RCC 7860 (cell line): ENCODE measurements around the gene NPC1.

ENCODE experiments used
- DNase-seq: peaks from one replicate; pipeline ENCODE4 v3.0.0-alpha.2; 2015; ENCODE audit warnings: low spot score
- FAIRE-seq: peaks from 2 replicates; lab custom pipeline; 2012; peaks lifted over from hg19 to GRCh38; lab: Jason Lieb, UNC

The NPC1 gene

DNA sequence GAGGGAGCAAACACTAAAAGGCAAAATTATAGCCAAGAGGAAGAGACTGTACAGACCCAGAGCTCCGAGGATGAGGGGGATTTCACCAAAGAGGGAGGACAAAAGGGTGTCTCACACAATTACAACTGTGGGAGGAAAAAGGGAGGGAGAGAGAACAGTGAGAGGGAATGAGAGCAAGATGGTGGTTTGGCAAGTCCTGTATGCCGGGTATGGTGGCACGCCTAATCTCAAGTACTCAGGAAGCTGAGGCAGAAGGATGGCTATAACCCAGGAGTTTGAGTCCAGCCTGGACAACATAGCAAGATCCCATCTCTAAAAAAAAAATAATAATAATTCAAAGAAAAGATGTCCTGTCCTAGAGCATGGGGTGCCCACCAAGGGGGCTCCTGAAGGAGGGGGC lies 34.3 kb downstream of the NPC1 start:
- no peak for FAIRE-seq
- DNase-seq = no peak

- no peak for FAIRE-seq
- no peak for DNase-seq
Observed at GRCh38 chr18:23550898-23551297, 35.4 kb downstream of the NPC1 start.

GRCh38 chr18:23548719-23549118 lies 37.6 kb downstream of the NPC1 start:
- DNase-seq = no peak
- no peak for FAIRE-seq

DNA sequence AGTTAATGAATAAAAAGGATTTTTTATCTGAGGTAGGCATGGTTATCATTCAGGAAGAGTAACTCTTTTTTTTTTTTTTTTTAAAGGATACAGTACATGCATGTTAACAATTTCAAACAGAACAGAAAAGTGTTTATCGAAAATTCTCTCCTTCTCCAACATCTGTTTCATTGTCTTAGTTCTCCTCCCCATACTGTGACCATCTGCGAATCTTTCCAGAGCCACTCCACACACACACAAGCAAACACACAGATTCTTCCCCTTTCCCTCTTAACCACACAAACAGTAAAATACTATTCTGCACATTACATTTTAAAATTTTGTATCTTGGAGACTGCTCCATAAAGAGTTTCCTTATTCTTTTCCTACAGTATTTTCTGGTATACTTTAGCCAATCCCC lies 38.0 kb downstream of the NPC1 start:
- DNase-seq (no peak), FAIRE-seq (no peak)

- FAIRE-seq (peak; percentile 90), DNase-seq (peak; percentile 71)
Observed at GRCh38 chr18:23547846-23548245, 38.5 kb downstream of the NPC1 start.

DNA sequence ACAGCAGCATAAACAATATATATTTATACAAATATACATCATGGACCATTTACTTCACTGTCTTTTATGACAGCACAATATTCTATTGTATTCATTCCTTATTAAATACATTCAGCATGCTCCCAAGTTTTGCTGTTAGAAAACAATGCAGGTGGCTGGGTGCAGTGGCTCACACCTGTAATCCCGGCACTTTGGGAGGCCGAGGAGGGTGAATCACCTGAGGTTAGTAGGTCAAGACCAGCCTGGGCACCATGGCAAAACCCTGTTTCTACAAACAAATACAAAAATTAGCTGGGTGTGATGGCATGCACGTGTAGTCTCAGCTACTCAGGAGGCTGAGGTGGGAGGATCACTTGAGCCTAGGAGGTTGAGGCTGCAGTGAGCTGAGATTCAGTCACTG lies 39.0 kb downstream of the NPC1 start:
- DNase-seq (peak; percentile 12), FAIRE-seq (no peak)

GRCh38 chr18:23545247-23545789 lies 41.0 kb downstream of the NPC1 start:
- DNase-seq (no peak), FAIRE-seq (no peak)

DNA sequence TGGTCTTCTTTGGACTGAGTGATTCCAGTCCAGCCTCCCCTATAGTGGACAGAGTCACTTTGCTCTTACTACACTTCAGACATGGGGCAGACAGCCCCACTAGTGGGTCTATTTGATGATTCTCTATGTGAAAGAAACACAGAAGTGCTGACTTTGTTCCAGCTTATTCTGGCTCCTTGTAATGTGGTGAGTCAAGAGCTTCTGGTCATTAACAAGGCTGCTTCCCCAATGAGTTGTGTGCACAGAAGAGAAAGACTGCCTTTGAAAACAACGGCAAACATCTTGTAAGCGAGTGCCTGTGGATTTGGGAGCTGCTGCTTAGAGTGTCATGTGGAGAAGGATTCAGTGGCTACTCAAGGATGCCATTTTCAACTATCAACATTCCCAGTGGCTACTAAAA lies 43.8 kb downstream of the NPC1 start:
- FAIRE-seq (no peak), DNase-seq (no peak)

GRCh38 chr18:23541349-23542093 lies 44.8 kb downstream of the NPC1 start:
- DNase-seq (no peak), FAIRE-seq (no peak)

GRCh38 chr18:23540867-23541266 lies 45.4 kb downstream of the NPC1 start:
- no peak for FAIRE-seq
- DNase-seq = no peak

DNA sequence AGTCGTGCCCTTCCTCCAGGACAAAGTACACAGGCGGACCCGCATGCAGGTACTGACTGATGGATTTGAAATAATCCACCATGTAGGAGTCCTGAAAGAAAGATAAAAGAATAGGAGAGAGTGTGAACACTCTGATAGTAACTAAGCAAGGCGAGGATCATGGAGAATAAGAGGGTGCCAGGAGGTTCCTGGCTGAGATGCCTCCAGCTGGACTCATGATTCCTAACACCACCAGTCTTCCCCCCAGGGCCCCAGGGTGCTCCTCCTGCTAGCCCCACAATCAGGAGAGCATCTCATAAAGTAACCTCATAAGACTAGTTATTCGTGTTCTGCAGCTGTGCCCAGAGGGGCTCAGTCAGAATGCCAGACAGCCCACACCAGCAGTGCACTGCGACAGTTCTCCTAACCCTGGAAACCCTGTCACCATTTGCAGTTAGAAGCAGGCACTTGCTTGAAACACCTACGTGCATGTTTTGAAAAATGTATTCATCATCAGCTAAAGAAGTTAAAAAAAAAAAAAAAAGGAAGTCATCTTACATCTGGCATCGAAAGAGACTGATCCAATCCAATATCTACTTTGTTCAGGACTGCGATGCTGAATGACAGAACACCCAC lies 46.3 kb downstream of the NPC1 start:
- DNase-seq (no peak), FAIRE-seq (no peak)

- DNase-seq (no peak), FAIRE-seq (no peak)
Observed at GRCh38 chr18:23539296-23539695, 47.0 kb downstream of the NPC1 start.

GRCh38 chr18:23538870-23539269 lies 47.4 kb downstream of the NPC1 start:
- no peak for FAIRE-seq
- DNase-seq = no peak

DNA sequence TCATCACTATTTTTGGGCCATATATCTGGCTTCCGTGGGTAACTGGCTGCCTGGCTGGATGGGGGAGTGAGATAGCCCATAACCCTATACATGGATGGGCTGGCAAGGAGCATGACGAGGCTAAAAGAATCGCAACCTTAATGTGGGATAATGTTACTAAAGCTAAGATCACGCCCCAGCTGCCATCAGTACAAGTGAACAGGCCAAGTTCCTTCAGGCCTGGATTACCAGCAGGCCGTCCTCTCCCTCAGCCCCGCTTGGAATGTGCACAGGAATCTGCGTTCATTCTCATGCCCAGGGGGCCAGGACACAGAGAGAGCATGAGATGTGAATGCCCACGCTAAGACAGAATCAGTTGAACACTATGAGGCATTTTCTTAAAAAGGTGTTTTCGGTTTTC lies 48.3 kb downstream of the NPC1 start:
- FAIRE-seq = no peak
- no peak for DNase-seq

DNA sequence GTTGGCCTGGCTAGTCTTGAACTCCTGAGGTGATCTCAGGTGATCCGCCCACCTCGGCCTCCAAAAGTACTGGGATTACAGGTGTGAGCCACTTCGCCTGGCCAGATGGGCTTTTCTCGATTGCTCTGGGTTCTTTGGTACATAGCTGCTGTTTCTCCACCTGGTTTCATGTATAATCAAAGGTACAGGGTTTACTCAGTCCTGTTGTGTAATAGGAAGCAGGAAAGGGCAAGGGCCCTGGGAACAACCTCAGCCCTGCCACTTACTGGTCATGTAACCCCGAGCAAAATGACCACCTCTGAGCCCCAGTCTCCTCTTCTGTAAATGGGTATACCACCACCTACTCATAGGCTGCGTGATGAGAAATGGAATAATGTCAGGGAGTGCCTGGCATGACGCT lies 49.0 kb downstream of the NPC1 start:
- FAIRE-seq = no peak
- DNase-seq = no peak

- no peak for DNase-seq
- no peak for FAIRE-seq
Observed at GRCh38 chr18:23536204-23536603, 50.1 kb downstream of the NPC1 start.

- DNase-seq = no peak
- no peak for FAIRE-seq
Observed at GRCh38 chr18:23534276-23534675, 52.0 kb downstream of the NPC1 start.

- DNase-seq = no peak
- no peak for FAIRE-seq
Observed at GRCh38 chr18:23532848-23533247, 53.5 kb downstream of the NPC1 start.

- FAIRE-seq (no peak), DNase-seq (no peak)
Observed at GRCh38 chr18:23531912-23532311, 54.4 kb downstream of the NPC1 start.

DNA sequence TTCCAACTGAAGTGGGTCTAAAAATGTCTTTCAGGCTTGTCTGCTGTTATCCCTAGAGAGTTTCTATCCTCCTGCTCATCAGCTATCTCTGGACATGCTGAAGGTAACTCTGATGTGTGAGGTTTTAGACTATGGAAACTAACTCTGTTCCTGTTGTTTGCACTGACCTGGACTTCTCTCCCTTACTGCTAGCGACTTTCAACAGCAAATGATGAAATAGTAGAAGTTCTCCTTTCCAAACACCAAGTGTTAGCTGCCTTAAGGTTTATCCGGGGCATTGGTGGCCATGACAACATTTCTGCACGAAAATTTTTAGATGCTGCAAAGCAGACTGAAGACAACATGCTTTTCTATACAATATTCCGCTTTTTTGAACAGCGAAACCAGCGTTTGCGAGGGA lies 56.1 kb downstream of the NPC1 start:
- DNase-seq (no peak), FAIRE-seq (no peak)

DNA sequence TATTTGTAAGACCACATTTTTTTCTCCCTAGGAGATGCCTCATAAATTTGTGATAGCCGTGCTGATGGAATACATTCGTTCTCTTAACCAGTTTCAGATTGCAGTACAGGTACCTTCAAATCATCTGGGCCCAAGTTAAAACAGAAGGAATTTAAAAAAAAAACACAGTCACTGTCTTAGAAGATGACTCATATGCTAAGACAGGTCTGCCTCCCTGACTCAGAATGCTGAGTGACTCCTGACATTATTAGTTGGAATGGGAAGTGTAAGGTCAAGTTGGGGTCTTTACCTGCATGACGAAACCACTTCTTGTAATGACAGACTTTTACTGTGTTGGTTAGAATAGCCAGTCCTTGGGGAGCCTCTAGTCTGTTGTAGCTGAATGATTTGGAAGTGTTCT lies 56.7 kb downstream of the NPC1 start:
- DNase-seq (peak; percentile 90), FAIRE-seq (peak; percentile 96)
